GM18499 (cell line): ENCODE data around the gene AKAP4.
A peak's percentile ranks its signal among the peaks of the same experiment; 100 is the strongest.

Experiments used
- ATAC-seq: cut with Tn5 transposase; IDR thresholded peaks from one replicate; pipeline ENCODE4 v1.9.1; 2021; ENCODE audit warnings: moderate number of reproducible peaks; ENCODE audit not compliant: insufficient read depth, unreplicated experiment

AKAP4 gene

GRCh38 chrX:50200907-50201306 lies at the start of gene AKAP4:
Gene AKAP4, minus strand, starts transcription at chrX:50201007. Its CDS starts 118 bp downstream, at chrX:50200889.
- no peak for ATAC-seq

GRCh38 chrX:50211510-50211909 lies 10.7 kb upstream of the AKAP4 start:
- ATAC-seq, result no peak

GRCh38 chrX:50206753-50207152 lies 5.9 kb upstream of the AKAP4 start:
- no peak for ATAC-seq

- peak; percentile 91 for ATAC-seq
These were observed 3.6 kb upstream of the AKAP4 start, which contains the start of gene CCNB3 for GRCh38 chrX:50204364-50204899. Gene CCNB3, plus strand, starts transcription at chrX:50204765. Its CDS starts 80,399 bp downstream, at chrX:50285164.

- no peak for ATAC-seq
These were observed 1.7 kb upstream of the AKAP4 start for GRCh38 chrX:50202539-50202938.

GRCh38 chrX:50198348-50198747 lies 2.5 kb downstream of the AKAP4 start:
- ATAC-seq, result no peak

- ATAC-seq, result no peak
These were observed 11.8 kb downstream of the AKAP4 start for GRCh38 chrX:50188859-50189600.

- ATAC-seq, result no peak
These were observed 16.9 kb downstream of the AKAP4 start for GRCh38 chrX:50183891-50184290.

GRCh38 chrX:50180073-50180940 lies 20.5 kb downstream of the AKAP4 start:
- no peak for ATAC-seq

GRCh38 chrX:50169717-50170116 lies 31.1 kb downstream of the AKAP4 start:
- no peak for ATAC-seq

- ATAC-seq, result peak; percentile 50
These were observed 32.5 kb downstream of the AKAP4 start for GRCh38 chrX:50168241-50168687.

GRCh38 chrX:50167366-50167765 lies 33.4 kb downstream of the AKAP4 start:
- no peak for ATAC-seq

- no peak for ATAC-seq
These were observed 35.1 kb downstream of the AKAP4 start for GRCh38 chrX:50165727-50166126.

- no peak for ATAC-seq
These were observed 39.7 kb downstream of the AKAP4 start for GRCh38 chrX:50161127-50161526.

- no peak for ATAC-seq
These were observed 42.2 kb downstream of the AKAP4 start for GRCh38 chrX:50158593-50158992.

- ATAC-seq, result no peak
These were observed 43.2 kb downstream of the AKAP4 start for GRCh38 chrX:50157545-50158135.

GRCh38 chrX:50154429-50154828 lies 46.4 kb downstream of the AKAP4 start:
- ATAC-seq, result no peak

- no peak for ATAC-seq
These were observed 48.4 kb downstream of the AKAP4 start for GRCh38 chrX:50152456-50152855.

- no peak for ATAC-seq
These were observed 52.8 kb downstream of the AKAP4 start for GRCh38 chrX:50147972-50148371.
